HG03520 (cell line): ENCODE results near the gene CCT3.
A peak's percentile ranks its signal among the peaks of the same experiment; 100 is the strongest.

Experiments used
- ATAC-seq: cut with Tn5 transposase; IDR thresholded peaks from one replicate; pipeline ENCODE4 v1.9.1; 2021; ENCODE audit warnings: mild to moderate bottlenecking, moderate library complexity; ENCODE audit not compliant: unreplicated experiment

CCT3 gene

GRCh38 chr1:156282479-156283222 is 55.4 kb downstream of the CCT3 start, which contains the start of gene SMG5:
TSS of gene SMG5 (minus strand) at chr1:156282825. CDS start at chr1:156282680, 145 bp downstream.
- ATAC-seq, result peak; percentile 63

- no peak for ATAC-seq
Measured at GRCh38 chr1:156281693-156282478, 56.2 kb downstream of the CCT3 start.

GRCh38 chr1:156281281-156281680 is 56.8 kb downstream of the CCT3 start:
- ATAC-seq, result no peak

GRCh38 chr1:156279837-156280236 is 58.3 kb downstream of the CCT3 start:
- ATAC-seq, result no peak

GRCh38 chr1:156276966-156277381 is 61.1 kb downstream of the CCT3 start:
- ATAC-seq, result no peak

GRCh38 chr1:156276532-156276931 is 61.6 kb downstream of the CCT3 start:
- no peak for ATAC-seq

- no peak for ATAC-seq
Measured at GRCh38 chr1:156270314-156270713, 67.8 kb downstream of the CCT3 start.

GRCh38 chr1:156268336-156268735 is 69.8 kb downstream of the CCT3 start:
- no peak for ATAC-seq

- ATAC-seq, result no peak
Measured at GRCh38 chr1:156266051-156266450, 72.0 kb downstream of the CCT3 start.

GRCh38 chr1:156263288-156263655 is 74.8 kb downstream of the CCT3 start:
- no peak for ATAC-seq

GRCh38 chr1:156262461-156263287 is 75.4 kb downstream of the CCT3 start:
- no peak for ATAC-seq

GRCh38 chr1:156260896-156261295 is 77.2 kb downstream of the CCT3 start:
- ATAC-seq, result no peak

- no peak for ATAC-seq
Measured at GRCh38 chr1:156259805-156260204, 78.3 kb downstream of the CCT3 start.
